ENCODE results near the gene CCDC197. TPM values are rescaled to one million over a fixed set of nuclear protein-coding genes. Genes with fewer than 3 reads are reported as not detected.

The CCDC197 gene
- total RNA-seq, 1 donor from 2014 or later, result not detected

DNA sequence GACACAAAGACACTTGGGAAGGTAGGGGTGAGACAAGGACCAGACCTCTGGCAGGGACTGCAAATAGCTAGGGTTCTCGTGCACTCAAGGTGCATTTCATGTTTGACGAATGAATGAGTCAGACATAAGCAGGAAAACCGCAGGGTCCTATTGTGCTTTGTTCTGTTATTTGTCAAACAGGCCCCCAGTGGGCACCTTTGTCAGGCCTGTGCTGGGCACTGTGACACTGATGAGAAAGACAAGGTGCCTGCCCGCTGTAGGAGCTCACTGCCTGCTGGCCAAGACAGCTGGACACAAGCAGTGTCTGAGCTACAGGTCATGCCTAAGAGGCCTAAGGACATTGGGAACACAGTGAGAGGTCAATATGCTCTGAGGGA is 31.3 kb downstream of the CCDC197 start:
- no peaks in the 10 kb centered on the region for H3K27me3 Mint-ChIP-seq (ENCODE audit: low read depth)
- DNase-seq (ENCODE audit: low spot score), result no peak
- H3K4me1 Mint-ChIP-seq (ENCODE audit: low read depth), result peaks cover 6% of the 10 kb centered on the region
- no peaks in the 10 kb centered on the region for H3K9me3 Mint-ChIP-seq (ENCODE audit: low read depth)
- no peaks in the 10 kb centered on the region for H3K36me3 Mint-ChIP-seq (ENCODE audit: low read depth)
- TF ChIP-seq, protein P1, sequence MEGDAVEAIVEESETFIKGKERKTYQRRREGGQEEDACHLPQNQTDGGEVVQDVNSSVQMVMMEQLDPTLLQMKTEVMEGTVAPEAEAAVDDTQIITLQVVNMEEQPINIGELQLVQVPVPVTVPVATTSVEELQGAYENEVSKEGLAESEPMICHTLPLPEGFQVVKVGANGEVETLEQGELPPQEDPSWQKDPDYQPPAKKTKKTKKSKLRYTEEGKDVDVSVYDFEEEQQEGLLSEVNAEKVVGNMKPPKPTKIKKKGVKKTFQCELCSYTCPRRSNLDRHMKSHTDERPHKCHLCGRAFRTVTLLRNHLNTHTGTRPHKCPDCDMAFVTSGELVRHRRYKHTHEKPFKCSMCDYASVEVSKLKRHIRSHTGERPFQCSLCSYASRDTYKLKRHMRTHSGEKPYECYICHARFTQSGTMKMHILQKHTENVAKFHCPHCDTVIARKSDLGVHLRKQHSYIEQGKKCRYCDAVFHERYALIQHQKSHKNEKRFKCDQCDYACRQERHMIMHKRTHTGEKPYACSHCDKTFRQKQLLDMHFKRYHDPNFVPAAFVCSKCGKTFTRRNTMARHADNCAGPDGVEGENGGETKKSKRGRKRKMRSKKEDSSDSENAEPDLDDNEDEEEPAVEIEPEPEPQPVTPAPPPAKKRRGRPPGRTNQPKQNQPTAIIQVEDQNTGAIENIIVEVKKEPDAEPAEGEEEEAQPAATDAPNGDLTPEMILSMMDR (IDR thresholded peaks at IDR 0.05), result no peak
- no peak overlapping the region for H3K4me3 Mint-ChIP-seq (ENCODE audit: unreplicated experiment)
- H3K27ac Mint-ChIP-seq (ENCODE audit: unreplicated experiment), result no peak overlapping the region

- no peak overlapping the region for H3K4me3 Mint-ChIP-seq (ENCODE audit: unreplicated experiment)
- H3K4me1 Mint-ChIP-seq (ENCODE audit: low read depth), result peaks cover 6% of the 10 kb centered on the region
These were observed 32.2 kb downstream of the CCDC197 start for GRCh38 chr14:94029265-94029664.

DNA sequence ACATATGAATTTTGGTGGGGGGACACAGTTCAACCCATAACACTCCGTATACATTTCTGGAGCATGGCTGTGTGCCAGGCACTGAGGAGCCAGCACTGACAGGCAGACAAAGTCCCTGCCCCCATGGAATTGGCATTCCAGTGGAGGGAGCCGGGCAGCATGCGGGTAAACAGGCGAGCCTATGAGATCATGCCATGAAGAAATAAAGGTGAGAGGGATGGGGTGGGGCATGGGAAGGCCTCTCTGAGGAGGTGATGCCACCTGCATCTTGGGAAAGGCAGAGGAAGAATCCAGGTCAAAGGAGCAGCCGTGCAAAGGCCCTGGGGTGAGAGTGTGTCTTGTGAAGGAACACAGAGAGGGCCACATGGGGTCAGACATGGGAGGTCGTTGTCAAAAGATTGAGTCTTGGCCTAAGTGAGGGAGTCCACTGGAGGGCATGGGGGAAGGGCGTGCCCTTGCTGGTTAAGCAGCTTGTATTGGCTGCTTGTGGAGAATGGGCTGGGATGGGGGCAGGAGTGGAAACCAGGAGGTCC is 32.6 kb downstream of the CCDC197 start:
- DNase-seq (ENCODE audit: low spot score), result no peak
- Mint-ChIP-seq H3K27me3 (ENCODE audit: low read depth) (no peaks in the 10 kb centered on the region), H3K9me3 (ENCODE audit: low read depth) (no peaks in the 10 kb centered on the region), H3K4me1 (ENCODE audit: low read depth) (peaks cover 6% of the 10 kb centered on the region), H3K4me3 (ENCODE audit: unreplicated experiment) (no peak overlapping the region), H3K27ac (ENCODE audit: unreplicated experiment) (no peak overlapping the region), H3K36me3 (ENCODE audit: low read depth) (no peaks in the 10 kb centered on the region)
- TF ChIP-seq, protein P1 (IDR thresholded peaks at IDR 0.05), result no peak

More at GRCh38 chr14:94029265-94029664, 32.2 kb downstream of the CCDC197 start:
- TF ChIP-seq, protein P1 (IDR thresholded peaks at IDR 0.05), result no peak
- Mint-ChIP-seq H3K27ac (ENCODE audit: unreplicated experiment) (no peak overlapping the region), H3K36me3 (ENCODE audit: low read depth) (no peaks in the 10 kb centered on the region), H3K9me3 (ENCODE audit: low read depth) (no peaks in the 10 kb centered on the region), H3K27me3 (ENCODE audit: low read depth) (no peaks in the 10 kb centered on the region)
- DNase-seq (ENCODE audit: low spot score), result no peak

GRCh38 chr14:94030571-94030970 is 33.5 kb downstream of the CCDC197 start:
- DNase-seq (ENCODE audit: low spot score), result no peak
- H3K36me3 Mint-ChIP-seq (ENCODE audit: low read depth), result no peaks in the 10 kb centered on the region
- peaks cover 6% of the 10 kb centered on the region for H3K4me1 Mint-ChIP-seq (ENCODE audit: low read depth)
- no peak overlapping the region for H3K4me3 Mint-ChIP-seq (ENCODE audit: unreplicated experiment)
- TF ChIP-seq, protein P1 (IDR thresholded peaks at IDR 0.05), result no peak
- no peaks in the 10 kb centered on the region for H3K27me3 Mint-ChIP-seq (ENCODE audit: low read depth)
- H3K27ac Mint-ChIP-seq (ENCODE audit: unreplicated experiment), result no peak overlapping the region
- H3K9me3 Mint-ChIP-seq (ENCODE audit: low read depth), result no peaks in the 10 kb centered on the region

- H3K4me1 Mint-ChIP-seq (ENCODE audit: low read depth), result no peaks in the 10 kb centered on the region
- H3K36me3 Mint-ChIP-seq (ENCODE audit: low read depth), result no peaks in the 10 kb centered on the region
- TF ChIP-seq, protein P1 (IDR thresholded peaks at IDR 0.05), result no peak
- no peak overlapping the region for H3K4me3 Mint-ChIP-seq (ENCODE audit: unreplicated experiment)
- no peak overlapping the region for H3K27ac Mint-ChIP-seq (ENCODE audit: unreplicated experiment)
- no peaks in the 10 kb centered on the region for H3K27me3 Mint-ChIP-seq (ENCODE audit: low read depth)
- no peaks in the 10 kb centered on the region for H3K9me3 Mint-ChIP-seq (ENCODE audit: low read depth)
- no peak for DNase-seq (ENCODE audit: low spot score)
These were observed 34.2 kb downstream of the CCDC197 start for GRCh38 chr14:94031161-94031882.
